Hindlimb muscle (tissue), 1 donor: ENCODE data around the gene PHC2. TPM values are rescaled to one million over a fixed set of nuclear protein-coding genes. Genes with fewer than 3 reads are reported as not detected.

Experiments used
- DNase-seq: peaks from one replicate; pipeline ENCODE4 v3.0.0-alpha.2; 2013
- polyA plus RNA-seq: library from polyadenylated mRNA; unstranded; fragments of 120-200 nt; gene quantifications from one replicate; pipeline ENCODE4 v1.2.1, GENCODE V29; 2013; ENCODE audit not compliant: insufficient read length

The PHC2 gene
- polyA plus RNA-seq, 1 donor: 77.9 TPM

DNA sequence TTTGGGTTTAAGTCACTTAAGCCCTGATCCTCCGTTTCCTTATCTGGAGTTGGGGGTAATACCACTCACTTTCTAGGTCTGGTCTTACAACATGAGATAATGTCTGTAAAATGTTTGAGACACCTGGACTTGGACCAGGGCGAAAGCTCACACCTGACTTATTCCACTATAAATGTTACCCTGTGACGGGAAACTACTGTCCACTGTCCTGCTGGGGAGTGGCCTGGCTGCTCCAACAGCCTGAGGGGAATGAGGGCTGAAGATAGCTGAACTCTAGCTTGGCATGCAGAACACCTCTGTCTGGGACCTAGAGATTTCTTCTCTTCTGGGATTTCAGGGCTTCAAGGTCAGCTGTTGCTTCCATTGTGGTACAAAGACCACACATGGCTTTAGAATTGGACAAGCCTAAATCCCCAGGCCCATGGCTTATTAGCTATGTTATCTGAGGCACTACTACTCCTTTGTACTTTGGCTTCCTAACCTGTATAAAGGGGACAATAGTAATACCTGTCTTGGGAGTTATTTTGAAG, 100.5 kb downstream of the PHC2 start:
- no peak for DNase-seq

DNA sequence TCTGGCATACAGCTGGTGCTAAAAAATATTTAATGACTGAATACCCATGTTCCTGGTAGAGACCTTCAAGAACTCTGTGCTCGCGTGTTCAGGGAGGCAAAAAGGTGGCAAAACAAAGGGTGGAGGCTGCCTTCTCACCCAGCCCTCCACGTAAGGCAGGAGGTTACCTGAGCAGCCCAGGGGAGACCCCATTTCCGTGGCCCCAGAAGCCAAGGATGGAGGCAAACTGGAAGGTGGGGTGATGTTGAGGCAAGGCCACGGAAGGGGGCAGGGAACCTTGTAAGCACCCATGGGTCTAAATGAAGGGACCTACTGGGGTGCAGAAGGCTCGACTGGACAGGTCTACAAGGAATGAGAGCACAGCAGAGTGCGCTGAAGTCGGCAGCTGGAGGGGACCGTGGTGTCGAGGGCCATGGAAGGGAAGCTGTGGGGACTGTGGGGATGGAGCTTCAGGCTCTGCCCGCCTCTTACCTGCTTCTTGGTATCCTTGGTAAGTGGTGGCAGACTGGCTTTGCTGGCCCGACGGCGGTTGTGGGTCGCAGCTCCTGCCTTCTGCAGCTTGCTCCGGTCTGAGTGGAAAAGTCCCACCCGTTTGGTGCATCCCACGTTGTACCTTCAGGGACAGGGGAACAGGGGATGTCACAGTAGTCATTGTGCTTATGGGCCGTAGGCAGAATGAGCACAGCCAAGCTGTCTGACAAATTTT, 101.1 kb downstream of the PHC2 start:
- DNase-seq: no peak

DNA sequence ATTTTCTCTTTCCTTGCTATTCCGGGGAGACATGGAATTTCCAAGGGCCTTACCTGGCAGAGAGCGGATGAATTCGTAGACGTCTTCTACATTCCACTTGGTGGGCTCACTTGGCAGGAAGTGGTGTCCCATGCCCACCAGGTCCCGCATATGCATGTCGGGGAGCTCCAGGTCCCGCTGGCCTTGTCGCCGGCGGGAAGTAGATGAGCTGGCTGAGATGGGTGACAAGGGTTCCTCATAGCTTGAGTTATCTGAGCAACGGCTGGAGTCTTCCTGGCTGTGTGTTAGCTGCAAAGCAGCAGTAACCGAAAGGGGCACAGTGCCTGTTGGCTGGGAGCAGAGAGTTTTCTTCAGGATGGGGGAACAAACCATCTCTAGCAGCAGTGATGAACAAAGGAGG, 102.1 kb downstream of the PHC2 start:
- DNase-seq: no peak

DNA sequence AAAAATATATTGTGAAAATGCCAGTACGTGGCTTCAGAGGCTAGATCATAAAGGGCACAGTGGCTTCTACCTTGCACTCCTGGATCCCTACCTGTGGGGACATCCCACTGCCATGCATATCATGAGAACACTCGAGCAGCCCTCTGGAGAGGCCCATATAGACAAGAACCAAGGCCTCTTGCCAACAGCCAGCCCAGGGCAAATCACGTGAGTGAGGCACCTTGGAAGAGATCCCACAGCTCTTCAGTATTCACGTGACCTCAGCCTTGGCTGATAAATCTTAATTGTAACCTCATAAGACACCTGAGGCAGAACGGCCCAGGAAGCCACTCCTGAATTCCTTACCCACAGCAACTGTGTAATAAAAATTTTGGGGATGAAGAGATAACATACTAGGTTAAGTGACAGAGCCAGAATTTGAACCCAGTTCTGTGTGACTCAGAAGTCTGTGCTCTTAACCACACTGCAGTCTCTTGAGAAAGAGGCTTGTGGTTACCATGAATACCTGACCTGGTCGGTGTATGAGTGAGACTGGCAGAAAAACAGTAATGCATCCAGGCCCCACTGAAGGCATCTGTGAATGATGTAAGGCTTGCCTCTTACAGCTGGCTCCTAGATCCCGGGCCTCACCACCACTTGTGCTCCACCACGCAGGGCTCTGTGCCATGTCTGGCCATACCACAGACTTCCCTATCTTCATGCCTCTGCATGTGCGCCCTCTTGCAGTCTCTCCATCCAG, 103.1 kb downstream of the PHC2 start:
- DNase-seq: no peak

DNA sequence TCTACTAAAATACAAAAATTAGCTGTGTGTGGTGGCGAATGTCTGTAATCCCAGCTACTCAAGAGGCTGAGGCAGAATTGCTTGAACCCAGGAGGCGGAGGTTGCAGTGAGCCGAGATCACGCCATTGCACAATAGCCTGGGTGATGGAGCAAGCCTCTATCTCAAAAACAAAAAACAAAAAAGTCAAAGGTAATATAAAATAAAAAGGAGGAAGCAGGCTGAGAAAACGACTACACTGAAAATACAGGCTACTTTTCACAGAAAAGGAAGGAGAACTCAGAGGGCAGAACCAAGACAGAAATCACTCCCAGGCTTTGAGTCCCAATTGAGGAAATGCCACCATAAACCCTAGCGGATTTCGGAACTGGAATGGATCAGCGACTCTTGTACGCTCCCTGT, 104.1 kb downstream of the PHC2 start:
- DNase-seq: no peak

DNA sequence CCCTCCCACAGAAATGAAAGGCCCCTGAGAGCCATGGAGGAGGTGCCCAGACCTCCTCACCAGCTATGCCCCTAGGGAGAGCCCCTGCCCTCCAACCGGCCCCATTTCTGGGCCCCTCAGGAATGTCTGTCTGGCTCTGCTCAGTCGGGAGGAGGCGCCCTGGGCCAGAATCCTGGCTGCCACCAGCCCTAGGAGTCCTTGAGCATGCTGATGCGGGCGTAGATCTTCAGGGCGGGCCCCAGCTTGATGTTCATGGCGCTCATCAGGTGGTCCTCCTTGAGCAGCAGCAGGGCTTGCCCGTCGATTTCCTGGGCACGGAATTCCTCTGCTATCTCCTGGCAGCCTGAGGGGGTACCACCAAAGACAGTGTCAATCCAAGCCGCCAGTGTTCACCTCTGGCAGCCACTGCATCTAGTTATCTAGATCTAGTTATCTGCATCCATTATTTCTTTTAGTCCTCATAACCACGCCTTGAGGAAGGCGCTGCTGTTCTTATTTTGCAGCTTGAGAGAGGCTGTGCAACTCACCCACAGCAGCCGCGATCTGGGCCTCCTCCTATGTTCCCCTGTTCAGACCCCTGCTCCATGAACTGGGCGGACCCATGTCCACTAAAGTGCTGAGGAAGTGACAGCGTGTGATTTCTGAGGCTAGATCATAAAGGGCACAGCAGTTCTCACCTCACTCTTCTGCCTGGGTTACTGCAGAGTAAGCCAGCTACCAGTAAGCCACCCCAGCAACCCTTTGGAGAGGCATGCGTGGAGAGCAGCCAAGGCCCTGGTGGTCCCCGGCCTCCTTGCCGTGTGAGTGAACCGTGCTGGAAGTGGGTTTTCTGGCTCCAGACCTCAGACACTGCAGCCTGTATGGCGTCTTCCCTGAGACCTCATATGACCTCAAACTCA, 106.0 kb downstream of the PHC2 start:
- DNase-seq: no peak

DNA sequence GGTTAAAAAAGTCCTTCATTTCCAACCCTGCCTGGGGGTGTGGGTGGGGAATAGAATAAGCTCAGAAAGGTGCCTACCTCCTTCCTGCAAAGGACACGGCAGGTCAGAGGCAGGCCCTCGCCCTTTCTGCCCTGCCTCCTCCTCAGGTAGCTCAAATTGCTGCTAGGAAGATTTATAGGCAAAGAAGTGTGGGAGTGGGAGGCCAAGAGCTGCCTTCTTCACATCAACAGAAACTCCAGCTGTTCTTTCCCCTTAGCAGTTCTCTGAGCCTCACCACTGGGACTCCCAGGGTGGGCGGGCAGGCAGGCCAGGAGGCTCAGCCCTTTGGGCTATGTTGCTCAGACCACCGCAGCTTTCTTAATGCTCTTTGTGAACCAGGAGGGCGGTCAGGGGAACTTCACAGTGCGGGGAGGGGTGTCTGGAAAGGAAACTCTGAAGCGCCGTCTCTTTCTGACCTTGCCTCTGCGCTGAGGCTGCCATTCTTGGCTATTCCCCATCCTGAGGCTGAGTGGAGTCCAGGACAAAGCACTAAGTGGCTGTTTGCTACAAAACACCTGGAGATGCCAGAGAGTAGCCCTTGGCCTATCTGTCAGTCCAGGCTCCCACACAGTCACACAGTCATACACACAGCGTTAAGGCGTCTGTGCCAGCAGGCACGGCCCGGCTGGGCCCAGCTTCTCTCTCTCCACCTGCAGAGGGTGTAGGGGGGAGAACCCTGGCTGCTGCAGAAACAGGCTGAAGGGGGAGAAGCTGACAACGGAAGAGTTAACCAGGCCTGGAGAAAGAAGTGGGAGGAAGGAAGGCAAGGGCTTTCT, 107.0 kb downstream of the PHC2 start:
- DNase-seq: no peak

DNA sequence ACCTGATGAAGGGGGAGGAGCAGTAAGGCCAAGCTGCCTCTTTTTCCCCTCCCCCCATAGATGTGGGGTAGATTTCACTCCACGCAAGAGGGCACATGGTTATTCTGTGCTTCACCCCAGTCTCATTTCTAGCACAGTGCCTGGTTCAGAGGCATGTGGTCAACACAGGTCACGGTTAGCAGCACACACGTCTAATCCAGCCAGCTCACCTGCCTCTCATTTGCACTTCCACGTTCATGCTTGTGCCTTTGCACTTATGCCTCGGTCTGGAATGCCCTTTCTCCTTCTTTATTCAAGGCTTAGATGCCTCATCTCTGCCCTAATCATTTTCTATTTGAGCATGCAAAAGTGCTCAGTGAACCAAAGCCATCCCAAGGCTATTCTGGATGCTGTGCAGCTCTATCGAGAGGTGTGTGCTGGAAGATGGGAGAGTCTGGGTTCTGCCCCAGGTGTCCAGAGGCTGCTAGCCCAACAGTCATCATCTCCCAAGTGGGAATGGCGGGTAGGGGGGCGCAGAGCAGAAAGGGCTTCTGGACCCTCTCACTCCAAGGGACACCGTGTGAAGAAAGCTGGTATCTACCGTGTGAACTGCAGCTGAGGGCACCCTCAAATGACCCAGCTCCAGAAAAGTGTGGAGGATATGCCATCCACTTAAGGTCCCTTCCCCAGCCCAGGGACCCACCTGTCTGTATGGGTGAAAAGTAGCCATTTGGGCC, 107.9 kb downstream of the PHC2 start:
- no peak for DNase-seq

DNA sequence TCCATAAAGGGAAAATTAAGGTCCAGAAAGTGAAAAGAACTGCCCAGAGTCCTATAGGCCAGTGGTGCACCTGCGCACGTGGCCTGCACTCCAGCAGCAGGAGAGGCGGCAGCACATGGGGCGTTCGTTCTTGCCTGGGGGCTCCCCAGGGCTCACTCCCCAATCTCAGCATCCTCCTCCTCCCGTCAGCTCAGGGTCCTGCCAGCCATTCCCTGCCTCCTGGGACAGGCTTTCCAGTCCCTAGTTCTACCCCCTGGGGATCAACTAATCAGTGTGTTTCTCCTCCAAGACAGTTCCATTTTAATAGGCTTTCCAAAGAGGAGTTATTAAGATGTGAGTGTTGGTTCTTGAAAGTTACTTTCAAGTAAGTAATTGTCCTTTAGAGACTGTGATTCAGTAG, 108.8 kb downstream of the PHC2 start:
- no peak for DNase-seq

DNA sequence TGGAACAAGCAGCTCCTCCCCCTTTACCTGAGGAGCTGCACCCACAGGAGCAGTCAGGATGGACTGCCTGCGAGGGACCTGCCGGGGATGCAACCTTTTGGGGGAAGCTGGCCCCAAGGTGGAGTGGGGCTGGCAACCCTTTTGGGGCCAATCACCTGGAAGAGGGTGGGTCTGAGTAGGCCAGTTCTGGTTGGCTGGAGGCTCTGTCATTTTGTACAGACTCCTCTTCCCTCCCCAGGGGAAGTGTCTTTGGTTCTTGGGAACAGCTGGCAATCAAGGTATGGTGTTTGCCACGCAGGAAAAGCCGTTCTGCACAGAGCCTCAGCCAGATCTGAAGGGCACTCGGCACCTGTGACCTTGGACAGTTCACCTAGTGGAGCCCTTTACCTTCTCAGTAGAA, 109.7 kb downstream of the PHC2 start:
- DNase-seq: no peak

DNA sequence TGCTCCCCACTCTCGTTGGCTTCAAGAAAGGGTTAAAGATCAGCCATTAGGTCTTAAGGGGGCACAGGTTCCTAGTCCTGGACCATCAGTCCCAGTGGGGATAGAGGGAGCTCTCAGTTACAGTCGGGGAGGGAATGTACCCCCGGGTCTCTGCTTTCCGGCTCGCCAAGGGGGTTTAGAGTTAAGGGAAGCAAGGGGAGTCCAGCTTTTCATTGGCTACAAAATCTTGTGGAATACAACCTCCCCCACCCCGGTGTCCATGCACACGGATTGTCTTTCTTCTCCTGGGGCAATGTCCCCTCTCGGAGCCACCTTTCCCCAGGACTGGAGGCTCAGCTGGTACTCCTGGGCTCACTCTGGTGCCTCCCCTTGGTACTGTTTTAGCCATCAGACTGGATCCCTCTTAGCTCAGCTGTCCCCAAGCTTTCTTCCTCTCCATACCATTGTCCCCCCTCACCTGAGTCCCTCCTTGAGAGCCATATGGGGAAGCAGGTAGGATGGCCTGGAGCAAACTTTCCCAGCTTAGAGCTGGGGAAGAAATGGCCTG, 110.2 kb downstream of the PHC2 start, which contains the start of gene A3GALT2:
Gene A3GALT2, minus strand, starts transcription at position 480 of the 547 bp plus-strand sequence. Its CDS starts 0 bp downstream, at position 480.
- DNase-seq: no peak

DNA sequence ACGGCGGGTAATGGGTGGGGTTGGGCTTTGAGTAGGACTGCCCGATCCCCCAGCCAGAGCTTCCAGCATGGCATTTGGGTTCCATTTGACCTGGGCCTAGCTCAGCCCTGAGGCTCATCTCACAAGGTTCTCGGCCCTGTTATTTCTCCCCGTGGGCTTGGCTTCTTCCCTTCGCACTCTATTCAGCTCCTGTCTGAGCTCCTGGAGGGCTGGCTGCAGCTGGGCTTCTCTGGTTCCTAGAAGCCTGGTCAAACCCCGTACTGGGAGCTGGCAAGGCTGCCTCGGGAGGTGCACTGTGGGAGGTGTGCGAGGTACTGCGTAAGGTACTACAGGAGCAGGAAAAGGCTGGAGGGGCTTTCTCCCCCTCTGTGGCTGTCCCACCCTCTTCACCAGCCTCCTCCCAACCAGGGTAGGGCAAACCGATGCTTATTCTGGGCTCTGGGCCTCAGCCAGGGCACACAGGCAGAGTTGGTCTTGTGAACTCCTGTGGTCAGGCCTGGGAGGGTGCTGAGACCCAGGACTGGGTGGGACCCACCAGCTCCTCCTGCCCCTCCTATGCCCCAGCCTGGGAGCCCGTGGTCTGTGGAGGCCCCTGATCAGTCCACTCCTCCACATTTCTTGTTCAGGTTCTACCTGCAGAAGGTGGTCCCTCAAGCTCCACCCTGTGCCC, 110.8 kb downstream of the PHC2 start:
- DNase-seq: no peak

DNA sequence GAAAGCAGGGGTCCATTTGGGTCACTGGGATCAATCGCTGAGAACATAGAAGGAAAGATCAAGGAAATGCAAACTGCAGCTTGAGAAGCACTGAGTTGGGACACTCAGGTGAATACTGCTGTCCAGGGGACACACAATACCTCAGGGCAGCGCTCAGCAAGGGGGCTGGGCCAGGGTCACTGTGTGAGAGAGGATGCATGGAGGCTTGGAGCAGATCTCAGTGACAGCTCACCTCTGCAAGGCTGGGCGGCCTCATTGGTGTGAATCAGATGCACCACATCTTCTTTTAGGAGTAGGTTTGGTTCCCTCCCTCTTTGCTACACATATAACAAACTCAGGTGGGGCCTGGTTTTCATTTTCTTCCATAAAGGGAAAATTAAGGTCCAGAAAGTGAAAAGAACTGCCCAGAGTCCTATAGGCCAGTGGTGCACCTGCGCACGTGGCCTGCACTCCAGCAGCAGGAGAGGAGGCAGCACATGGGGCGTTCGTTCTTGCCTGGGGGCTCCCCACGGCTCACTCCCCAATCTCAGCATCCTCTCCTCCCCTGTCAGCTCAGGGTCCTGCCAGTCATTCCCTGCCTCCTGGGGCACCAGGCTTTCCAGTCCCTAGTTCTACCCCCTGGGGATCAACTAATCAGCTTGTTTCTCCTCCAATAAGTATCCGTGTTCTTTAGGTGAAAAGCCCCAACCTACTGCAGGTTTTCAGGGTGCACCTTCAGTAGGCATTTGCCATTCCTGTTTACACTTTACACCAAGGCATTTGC, 111.5 kb downstream of the PHC2 start:
- DNase-seq: no peak

DNA sequence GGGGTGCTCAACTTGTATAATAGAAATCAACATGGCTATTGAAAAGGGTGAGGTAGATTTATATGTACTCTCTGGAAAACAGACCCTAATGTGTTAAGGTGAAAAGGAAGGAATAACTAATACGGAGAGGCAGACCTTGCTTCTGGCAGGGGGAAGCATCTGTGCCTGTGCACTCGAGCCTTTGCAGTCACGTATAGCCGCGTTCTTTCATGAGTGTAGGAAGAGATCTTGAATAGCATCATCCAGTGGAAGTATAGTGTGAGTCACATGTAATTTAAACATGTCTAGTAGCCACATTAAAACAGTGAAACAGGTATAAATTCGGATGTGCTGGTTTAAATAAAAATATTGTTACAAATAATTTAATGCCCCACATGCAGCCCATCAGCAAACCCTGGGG, 112.9 kb downstream of the PHC2 start:
- no peak for DNase-seq

DNA sequence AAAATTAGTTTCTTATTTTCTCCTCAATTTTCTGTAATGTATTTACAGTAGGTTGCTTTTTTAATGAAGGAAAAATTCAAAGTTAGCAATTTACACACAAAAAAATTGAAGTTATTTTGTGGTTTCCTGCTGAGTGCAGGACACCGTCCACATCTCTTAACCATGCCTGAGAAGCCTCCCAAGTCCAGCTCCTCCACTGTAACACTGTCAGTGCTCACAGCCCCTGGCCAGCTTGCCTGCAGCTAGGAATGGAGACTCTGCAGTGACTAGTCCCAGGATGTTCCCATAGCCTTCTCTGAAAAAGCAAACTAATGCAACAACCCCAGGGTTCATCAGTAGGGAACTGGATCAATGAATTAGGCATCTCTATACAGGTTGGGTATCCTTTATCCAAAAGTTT, 113.5 kb downstream of the PHC2 start:
- no peak for DNase-seq

DNA sequence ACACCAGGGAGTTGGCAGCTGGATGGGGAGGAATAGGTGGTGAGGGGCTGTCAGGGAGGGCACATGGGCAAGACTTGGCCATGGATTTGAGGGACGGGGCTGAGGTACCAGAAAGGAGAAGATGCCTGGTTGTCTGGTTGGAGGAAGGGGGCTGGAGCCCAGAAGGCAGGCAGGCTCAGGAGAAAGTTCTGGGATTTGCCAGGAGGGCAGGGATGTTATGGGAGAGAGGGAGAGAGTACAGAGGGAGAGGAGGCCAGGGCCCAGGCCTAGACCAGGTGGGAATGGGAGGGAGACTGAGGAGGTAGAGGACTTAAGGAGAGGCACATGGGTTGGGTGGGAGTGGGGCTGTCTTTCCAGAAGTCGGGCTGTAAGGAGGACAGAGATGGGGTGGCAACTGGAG, 114.3 kb downstream of the PHC2 start:
- no peak for DNase-seq

DNA sequence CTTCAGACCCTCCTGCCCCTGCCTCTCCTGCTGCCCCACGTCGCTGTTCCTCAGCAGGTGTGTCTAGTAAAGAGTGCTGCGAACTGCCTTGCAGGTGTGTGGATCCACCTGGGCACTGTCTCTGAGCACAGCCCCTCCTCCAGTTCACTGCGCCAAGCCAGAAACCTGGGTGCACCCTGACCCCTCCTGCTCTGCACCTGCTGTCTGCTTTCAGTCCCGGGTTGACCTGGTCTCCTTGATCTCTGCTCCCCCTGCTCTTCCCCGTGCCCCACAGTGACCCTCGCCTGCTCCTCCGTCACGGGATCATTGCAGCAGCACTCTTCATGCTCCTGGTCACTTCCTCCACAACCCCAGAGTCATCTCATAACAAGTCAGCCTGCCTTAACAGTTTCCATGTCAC, 116.5 kb downstream of the PHC2 start:
- no peak for DNase-seq

DNA sequence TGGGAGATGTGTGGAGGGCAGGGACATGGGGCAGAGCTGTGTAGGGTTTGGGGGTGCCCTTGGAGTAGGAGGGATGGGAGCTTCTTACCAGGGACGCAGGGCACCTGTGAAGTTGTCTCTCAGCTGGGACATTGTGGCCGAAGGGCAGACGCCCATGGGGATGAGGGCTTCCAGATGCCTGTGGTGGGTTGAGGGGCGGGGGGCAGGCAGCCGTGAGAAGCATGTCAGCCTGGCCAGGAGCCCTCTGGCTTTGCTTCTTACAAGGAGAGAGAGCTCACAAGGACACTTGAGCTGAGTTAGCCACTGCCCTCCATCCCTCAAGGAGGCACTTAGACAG, 118.5 kb downstream of the PHC2 start:
- DNase-seq: no peak

DNA sequence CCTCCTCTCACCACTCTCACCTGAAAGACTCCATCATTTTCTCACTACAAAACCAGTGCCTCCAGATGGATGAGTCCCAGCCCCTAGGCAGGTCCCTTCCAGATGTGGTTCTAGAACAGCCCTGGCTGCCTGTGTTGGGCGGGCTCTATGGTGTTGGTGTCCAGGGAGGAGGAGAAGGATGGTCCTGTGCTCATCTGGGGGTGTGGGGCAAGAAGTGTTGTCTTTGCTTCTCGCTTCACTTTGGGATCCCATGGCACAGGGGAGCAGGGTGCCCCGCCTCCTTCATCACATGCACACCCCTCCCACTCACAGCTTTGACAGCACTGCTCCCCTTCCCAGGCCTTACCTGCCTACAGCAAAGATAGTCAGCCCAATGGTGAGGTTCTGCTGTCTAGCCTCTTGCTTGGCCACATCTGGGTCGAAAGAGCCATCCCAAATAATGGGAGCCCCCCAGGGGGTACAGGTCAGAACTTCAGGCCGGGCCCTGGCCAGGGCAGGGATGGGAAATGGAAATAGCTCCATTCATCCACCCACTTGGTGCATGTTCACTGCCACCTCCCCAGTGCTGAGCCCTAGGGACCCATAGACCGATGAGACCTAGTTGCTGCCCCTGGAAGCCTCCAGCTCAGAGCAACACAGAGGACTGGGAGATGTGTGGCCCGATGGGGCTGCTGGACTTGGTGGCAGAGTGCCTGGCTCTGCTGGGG, 119.0 kb downstream of the PHC2 start:
- no peak for DNase-seq
